ENCODE measurements around the gene CCDC144A. TPM values are rescaled to one million over a fixed set of nuclear protein-coding genes. Genes with fewer than 3 reads are reported as not detected.
A peak's percentile ranks its signal among the peaks of the same experiment; 100 is the strongest.
"Not testable (repeated sequence)": the region's sequence is repeated elsewhere in the genome, so short reads cannot be mapped to it uniquely, and the experiment has no call there.

The CCDC144A gene
- total and polyA plus RNA-seq, 2 donors, result 1.3 to 4.9 TPM

DNA sequence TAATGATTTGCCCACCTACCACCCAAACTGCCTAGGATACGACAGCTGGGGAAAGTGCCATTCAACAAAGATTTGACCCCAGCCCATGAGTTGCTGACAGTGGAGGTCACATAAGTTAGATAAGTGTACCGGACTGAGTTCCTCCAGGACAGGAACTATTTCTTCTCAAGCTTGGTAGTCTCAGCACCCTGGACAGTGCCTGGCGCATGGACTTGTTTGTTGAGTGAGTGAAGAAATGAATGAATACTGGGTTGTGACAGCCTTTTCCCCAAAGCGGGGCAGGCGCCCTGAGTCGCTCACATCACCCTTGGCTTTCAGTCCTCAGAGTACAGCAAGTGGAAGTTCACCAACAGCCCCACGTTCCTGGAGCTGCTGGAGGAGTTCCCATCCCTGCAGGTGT is 122.1 kb downstream of the CCDC144A start:
- not testable (repeated sequence) for H3K4me3 ChIP-seq (ENCODE audit: low read length in 2 of 2); H3K27ac ChIP-seq (ENCODE audit: low read depth in 1 of 2, low read length in 1 of 2); H3K4me1 ChIP-seq (ENCODE audit: control insufficient read depth in 2 of 2, insufficient read depth in 2 of 2, low read length in 2 of 2); H3K36me3 ChIP-seq (ENCODE audit: control insufficient read depth in 2 of 2, insufficient read depth in 2 of 2, low read length in 1 of 2); H3K27me3 ChIP-seq (ENCODE audit: control insufficient read depth in 2 of 2, insufficient read depth in 1 of 2, low read length in 1 of 2); H3K9me3 ChIP-seq (ENCODE audit: control insufficient read depth in 2 of 2, insufficient read depth in 1 of 2, low read length in 1 of 2)
- peak in 5 of 9 donors; percentile 10 to 63 (median 20) for DNase-seq (ENCODE audit: low read depth in 6 of 9, low spot score in 9 of 9)
- 43% methylated on average over 7 of the region's 7 CpGs for WGBS

DNA sequence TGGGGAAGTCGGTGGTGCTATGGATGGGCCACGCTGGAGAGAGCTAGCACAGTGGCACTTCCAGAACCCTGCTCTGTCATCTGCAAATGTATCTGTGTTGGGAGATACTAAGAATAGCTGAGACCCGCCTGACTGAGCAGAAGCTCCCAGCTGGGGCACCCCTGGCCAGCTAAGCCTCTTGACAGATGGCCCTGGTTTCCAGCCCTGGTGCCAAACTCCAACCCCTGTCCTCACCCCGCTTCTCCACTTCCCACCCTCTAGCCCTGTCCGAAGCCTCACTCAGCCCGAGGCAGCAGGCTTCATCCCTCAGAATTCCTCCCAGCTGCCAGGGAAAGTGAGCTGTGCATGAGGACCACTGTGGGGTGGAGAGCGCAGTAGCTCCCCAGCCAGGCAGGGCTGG is 124.4 kb downstream of the CCDC144A start:
- no peaks in the 10 kb centered on the region for H3K9me3 ChIP-seq (ENCODE audit: control insufficient read depth in 2 of 2, insufficient read depth in 1 of 2, low read length in 1 of 2)
- H3K36me3 ChIP-seq (ENCODE audit: control insufficient read depth in 2 of 2, insufficient read depth in 2 of 2, low read length in 1 of 2), result no peaks in the 10 kb centered on the region
- 91% methylated on average over 7 of the region's 7 CpGs for WGBS
- H3K4me1 ChIP-seq (ENCODE audit: control insufficient read depth in 2 of 2, insufficient read depth in 2 of 2, low read length in 2 of 2), result no peaks in the 10 kb centered on the region
- no peak for DNase-seq (ENCODE audit: low read depth in 6 of 9, low spot score in 9 of 9)
- H3K27me3 ChIP-seq (ENCODE audit: control insufficient read depth in 2 of 2, insufficient read depth in 1 of 2, low read length in 1 of 2), result peaks cover 0 to 6% of the 10 kb centered on the region in 2 donors
- no peak overlapping the region for H3K27ac ChIP-seq (ENCODE audit: low read depth in 1 of 2, low read length in 1 of 2)
- H3K4me3 ChIP-seq (ENCODE audit: low read length in 2 of 2), result no peak overlapping the region

DNA sequence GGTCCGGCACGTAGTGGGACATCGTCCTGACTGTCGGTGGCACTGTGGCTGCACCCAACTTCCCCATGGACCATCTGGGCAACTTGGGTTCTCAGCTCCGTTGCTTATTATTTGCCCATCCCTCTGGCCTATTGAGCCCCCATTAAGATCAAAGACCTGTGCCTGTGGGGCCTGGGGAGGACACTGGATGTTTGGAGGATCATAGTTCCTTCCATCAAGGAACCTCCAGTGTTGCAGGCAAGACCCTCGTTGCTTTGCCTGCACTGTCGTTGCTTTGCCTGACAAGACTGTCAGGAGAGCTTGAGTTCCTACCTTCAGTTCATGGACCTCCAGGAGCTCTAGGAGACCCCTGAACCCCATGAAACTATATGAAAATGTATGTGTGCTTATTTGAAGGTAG is 127.2 kb downstream of the CCDC144A start:
- Histone ChIP-seq H3K4me3 (ENCODE audit: low read length in 2 of 2) (no peak overlapping the region), H3K27me3 (ENCODE audit: control insufficient read depth in 2 of 2, insufficient read depth in 1 of 2, low read length in 1 of 2) (peaks cover 0 to 6% of the 10 kb centered on the region in 2 donors), H3K9me3 (ENCODE audit: control insufficient read depth in 2 of 2, insufficient read depth in 1 of 2, low read length in 1 of 2) (no peaks in the 10 kb centered on the region), H3K27ac (ENCODE audit: low read depth in 1 of 2, low read length in 1 of 2) (no peak overlapping the region), H3K4me1 (ENCODE audit: control insufficient read depth in 2 of 2, insufficient read depth in 2 of 2, low read length in 2 of 2) (no peaks in the 10 kb centered on the region), H3K36me3 (ENCODE audit: control insufficient read depth in 2 of 2, insufficient read depth in 2 of 2, low read length in 1 of 2) (no peaks in the 10 kb centered on the region)
- no peak for DNase-seq (ENCODE audit: low read depth in 6 of 9, low spot score in 9 of 9)
- 94% methylated on average over 7 of the region's 7 CpGs for WGBS

DNA sequence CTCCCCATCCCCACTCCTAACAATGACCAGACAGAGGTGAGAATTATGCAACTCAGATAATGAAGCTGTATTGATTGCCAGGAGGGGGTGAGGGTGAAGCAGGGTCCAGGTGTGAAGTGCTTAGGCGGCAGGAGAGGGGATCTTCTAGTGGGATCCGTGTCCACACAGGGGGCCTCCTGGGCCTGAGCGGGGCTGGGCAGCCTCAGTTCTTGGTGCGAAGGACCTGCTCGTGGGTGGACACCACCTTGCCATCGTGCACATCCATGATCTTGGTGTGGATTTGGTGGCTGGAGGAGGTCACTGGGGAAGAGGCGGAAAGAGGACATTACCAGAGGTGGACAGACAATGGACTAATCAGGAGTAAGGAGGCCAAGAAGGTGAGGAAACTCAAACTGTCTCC is 127.9 kb downstream of the CCDC144A start:
- H3K27me3 ChIP-seq (ENCODE audit: control insufficient read depth in 2 of 2, insufficient read depth in 1 of 2, low read length in 1 of 2); H3K36me3 ChIP-seq (ENCODE audit: control insufficient read depth in 2 of 2, insufficient read depth in 2 of 2, low read length in 1 of 2); H3K27ac ChIP-seq (ENCODE audit: low read depth in 1 of 2, low read length in 1 of 2); H3K4me1 ChIP-seq (ENCODE audit: control insufficient read depth in 2 of 2, insufficient read depth in 2 of 2, low read length in 2 of 2); DNase-seq (ENCODE audit: low read depth in 6 of 9, low spot score in 9 of 9); H3K4me3 ChIP-seq (ENCODE audit: low read length in 2 of 2); H3K9me3 ChIP-seq (ENCODE audit: control insufficient read depth in 2 of 2, insufficient read depth in 1 of 2, low read length in 1 of 2): not testable (repeated sequence)
- WGBS, result 92% methylated on average over 7 of the region's 7 CpGs

DNA sequence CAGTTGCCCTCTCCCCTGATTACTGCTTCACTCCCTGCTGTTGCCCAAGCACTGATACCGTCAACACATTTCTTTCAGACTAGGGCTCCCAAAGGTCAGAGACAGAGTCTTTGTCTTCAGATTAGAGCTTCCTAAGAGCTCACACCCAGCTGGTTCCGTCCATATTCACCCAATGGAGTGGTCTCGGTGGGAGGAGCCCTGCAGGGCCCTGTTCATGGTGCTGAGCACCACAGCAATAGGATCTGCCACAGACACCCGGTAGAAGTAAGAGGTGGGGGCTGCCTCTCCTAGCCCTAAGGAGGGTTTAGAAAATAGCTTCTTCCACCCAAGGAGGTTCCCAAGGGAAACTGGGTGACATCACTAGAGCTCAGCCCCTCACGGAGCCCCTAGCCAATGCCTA is 128.3 kb downstream of the CCDC144A start:
- no peaks in the 10 kb centered on the region for H3K36me3 ChIP-seq (ENCODE audit: control insufficient read depth in 2 of 2, insufficient read depth in 2 of 2, low read length in 1 of 2)
- no peak overlapping the region for H3K27ac ChIP-seq (ENCODE audit: low read depth in 1 of 2, low read length in 1 of 2)
- no peak for DNase-seq (ENCODE audit: low read depth in 6 of 9, low spot score in 9 of 9)
- H3K27me3 ChIP-seq (ENCODE audit: control insufficient read depth in 2 of 2, insufficient read depth in 1 of 2, low read length in 1 of 2), result peaks cover 0 to 6% of the 10 kb centered on the region in 2 donors
- WGBS, result 76% methylated on average over 5 of the region's 5 CpGs
- no peak overlapping the region for H3K4me3 ChIP-seq (ENCODE audit: low read length in 2 of 2)
- no peaks in the 10 kb centered on the region for H3K9me3 ChIP-seq (ENCODE audit: control insufficient read depth in 2 of 2, insufficient read depth in 1 of 2, low read length in 1 of 2)
- H3K4me1 ChIP-seq (ENCODE audit: control insufficient read depth in 2 of 2, insufficient read depth in 2 of 2, low read length in 2 of 2), result no peaks in the 10 kb centered on the region

DNA sequence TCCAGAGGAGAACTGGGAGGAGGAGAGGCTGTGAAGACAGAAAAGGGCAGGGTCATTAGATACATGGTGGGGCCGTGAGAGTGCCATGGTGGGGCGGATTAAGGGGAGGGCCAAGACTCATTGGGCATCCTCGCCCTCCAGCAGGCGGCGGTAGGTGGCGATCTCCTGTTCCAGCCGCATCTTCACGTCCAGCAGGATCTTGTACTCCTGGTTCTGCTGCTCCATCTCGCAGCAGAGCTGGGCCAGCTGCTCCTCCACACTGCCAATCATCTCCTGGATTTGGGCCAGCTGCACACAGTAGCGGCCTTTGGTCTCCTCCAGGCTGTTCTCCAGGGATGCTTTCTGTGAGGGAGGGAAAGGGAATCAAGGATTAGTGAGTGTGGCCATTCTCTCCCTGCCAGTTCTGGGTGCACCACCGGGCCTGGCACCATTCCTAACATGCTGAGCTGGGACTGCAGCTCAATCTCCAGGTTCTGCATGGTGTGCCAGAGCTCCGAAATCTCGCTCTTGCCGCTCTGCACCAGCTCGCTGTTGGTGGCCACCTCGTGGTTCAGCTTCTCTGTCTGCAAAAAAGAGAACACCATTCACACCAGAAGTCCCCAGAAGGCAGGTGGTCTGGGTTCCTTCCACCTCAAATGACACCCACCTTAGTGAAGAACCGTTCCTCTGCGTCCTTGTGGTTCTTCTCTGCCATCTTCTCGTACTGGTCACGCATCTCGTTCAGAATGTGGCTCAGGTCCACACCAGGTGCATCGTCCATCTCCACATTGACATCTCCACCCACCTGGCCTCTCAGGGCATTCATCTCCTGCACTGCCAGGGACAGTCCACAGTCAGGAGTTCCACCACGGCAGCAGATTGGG is 129.0 kb downstream of the CCDC144A start:
- H3K9me3 ChIP-seq (ENCODE audit: control insufficient read depth in 2 of 2, insufficient read depth in 1 of 2, low read length in 1 of 2), result no peaks in the 10 kb centered on the region
- DNase-seq (ENCODE audit: low read depth in 6 of 9, low spot score in 9 of 9), result no peak
- no peaks in the 10 kb centered on the region for H3K36me3 ChIP-seq (ENCODE audit: control insufficient read depth in 2 of 2, insufficient read depth in 2 of 2, low read length in 1 of 2)
- H3K4me1 ChIP-seq (ENCODE audit: control insufficient read depth in 2 of 2, insufficient read depth in 2 of 2, low read length in 2 of 2), result no peaks in the 10 kb centered on the region
- H3K27me3 ChIP-seq (ENCODE audit: control insufficient read depth in 2 of 2, insufficient read depth in 1 of 2, low read length in 1 of 2), result peaks cover 0 to 6% of the 10 kb centered on the region in 2 donors
- no peak overlapping the region for H3K27ac ChIP-seq (ENCODE audit: low read depth in 1 of 2, low read length in 1 of 2)
- 84% methylated on average over 23 of the region's 23 CpGs for WGBS
- no peak overlapping the region for H3K4me3 ChIP-seq (ENCODE audit: low read length in 2 of 2)

DNA sequence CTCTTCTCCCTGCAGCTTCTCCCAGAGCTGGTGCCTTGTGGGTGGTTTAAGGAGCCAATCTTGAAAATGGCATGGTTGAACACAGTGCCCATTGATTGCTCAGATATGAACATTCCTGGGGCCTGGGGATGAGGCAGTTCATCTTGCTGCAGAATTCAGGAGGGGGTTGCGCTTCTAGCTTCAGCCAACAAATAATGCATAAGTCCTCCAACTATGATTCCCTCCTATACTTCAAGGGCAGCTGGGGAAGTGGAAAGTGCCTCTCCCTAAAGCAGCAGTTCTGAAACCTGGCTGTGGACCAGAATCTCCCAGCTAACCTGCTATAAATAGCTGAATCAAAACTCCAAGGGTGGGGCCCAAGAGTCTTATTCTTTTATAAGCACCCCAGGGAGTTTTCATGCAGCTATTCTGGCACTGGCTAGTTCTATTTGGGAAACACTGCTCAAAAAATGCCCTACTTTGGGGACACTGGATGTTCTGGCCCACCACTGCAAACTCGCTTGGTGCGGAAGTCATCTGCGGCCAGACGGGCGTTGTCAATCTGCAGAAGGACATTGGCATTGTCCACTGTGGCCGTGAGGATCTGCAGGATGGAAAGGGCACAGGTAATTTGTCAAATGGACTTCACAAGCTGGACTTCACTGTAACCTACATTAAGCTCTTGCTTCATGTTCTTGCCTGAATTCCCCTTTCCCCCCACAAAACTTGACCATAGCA is 130.3 kb downstream of the CCDC144A start:
- no peak for DNase-seq (ENCODE audit: low read depth in 6 of 9, low spot score in 9 of 9)
- Histone ChIP-seq H3K27ac (ENCODE audit: low read depth in 1 of 2, low read length in 1 of 2) (no peak overlapping the region), H3K9me3 (ENCODE audit: control insufficient read depth in 2 of 2, insufficient read depth in 1 of 2, low read length in 1 of 2) (no peaks in the 10 kb centered on the region), H3K4me1 (ENCODE audit: control insufficient read depth in 2 of 2, insufficient read depth in 2 of 2, low read length in 2 of 2) (no peaks in the 10 kb centered on the region), H3K36me3 (ENCODE audit: control insufficient read depth in 2 of 2, insufficient read depth in 2 of 2, low read length in 1 of 2) (no peaks in the 10 kb centered on the region), H3K27me3 (ENCODE audit: control insufficient read depth in 2 of 2, insufficient read depth in 1 of 2, low read length in 1 of 2) (no peaks in the 10 kb centered on the region), H3K4me3 (ENCODE audit: low read length in 2 of 2) (no peak overlapping the region)
- WGBS, result 87% methylated on average over 7 of the region's 7 CpGs

DNA sequence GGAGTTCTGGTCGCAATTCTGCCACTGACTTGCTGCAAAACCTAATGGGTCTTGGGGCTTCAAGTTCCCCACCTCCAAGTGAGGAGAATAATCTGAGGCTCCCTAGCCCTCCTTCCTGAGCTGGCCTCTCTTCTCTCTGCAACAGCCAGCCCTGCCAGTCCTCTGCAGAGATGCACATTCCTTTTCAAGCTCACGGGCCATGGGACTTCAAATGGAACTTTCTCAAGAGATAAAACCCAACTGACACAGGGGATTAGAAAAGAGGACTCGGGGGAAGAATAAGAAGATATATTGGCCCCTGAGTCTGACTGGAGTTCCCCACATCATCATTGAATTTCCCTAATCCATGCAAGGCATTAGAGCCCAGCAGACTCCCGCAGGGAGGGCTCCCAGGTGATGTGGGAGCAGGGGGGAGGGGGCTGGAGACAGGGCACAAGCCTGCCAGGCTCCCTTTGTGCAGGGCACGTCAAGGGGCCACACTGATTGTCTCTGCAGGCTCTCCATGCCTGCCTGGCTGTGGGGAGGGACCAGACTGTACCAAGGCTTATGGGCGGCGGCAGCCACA is 131.0 kb downstream of the CCDC144A start:
- WGBS, result 61% methylated on average over 5 of the region's 7 CpGs
- DNase-seq (ENCODE audit: low read depth in 6 of 9, low spot score in 9 of 9), result no peak
- Histone ChIP-seq H3K27me3 (ENCODE audit: control insufficient read depth in 2 of 2, insufficient read depth in 1 of 2, low read length in 1 of 2) (no peaks in the 10 kb centered on the region), H3K36me3 (ENCODE audit: control insufficient read depth in 2 of 2, insufficient read depth in 2 of 2, low read length in 1 of 2) (no peaks in the 10 kb centered on the region), H3K4me3 (ENCODE audit: low read length in 2 of 2) (no peak overlapping the region), H3K4me1 (ENCODE audit: control insufficient read depth in 2 of 2, insufficient read depth in 2 of 2, low read length in 2 of 2) (no peaks in the 10 kb centered on the region), H3K9me3 (ENCODE audit: control insufficient read depth in 2 of 2, insufficient read depth in 1 of 2, low read length in 1 of 2) (no peaks in the 10 kb centered on the region), H3K27ac (ENCODE audit: low read depth in 1 of 2, low read length in 1 of 2) (no peak overlapping the region)

DNA sequence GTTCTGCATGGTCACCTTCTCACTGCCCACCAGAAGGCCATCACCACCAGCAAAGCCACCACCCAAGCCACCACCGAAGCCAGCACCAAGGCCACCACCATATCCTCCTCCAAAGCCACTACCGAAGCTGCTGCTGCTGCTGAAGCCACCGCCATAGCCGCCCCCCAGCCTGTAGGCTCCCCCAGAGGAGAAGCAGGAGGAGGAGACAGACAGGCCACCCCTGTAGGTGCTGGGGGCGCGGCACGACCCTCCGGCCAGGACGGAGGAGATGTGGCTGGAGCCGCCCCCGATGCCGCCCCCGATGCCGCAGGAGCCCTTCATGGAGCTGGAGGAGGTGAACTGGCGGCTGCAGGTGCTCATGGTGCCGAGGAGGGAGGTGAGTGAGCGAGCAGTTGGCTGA is 132.1 kb downstream of the CCDC144A start:
- DNase-seq (ENCODE audit: low read depth in 6 of 9, low spot score in 9 of 9); H3K36me3 ChIP-seq (ENCODE audit: control insufficient read depth in 2 of 2, insufficient read depth in 2 of 2, low read length in 1 of 2); H3K27ac ChIP-seq (ENCODE audit: low read depth in 1 of 2, low read length in 1 of 2); H3K4me3 ChIP-seq (ENCODE audit: low read length in 2 of 2); H3K4me1 ChIP-seq (ENCODE audit: control insufficient read depth in 2 of 2, insufficient read depth in 2 of 2, low read length in 2 of 2); H3K9me3 ChIP-seq (ENCODE audit: control insufficient read depth in 2 of 2, insufficient read depth in 1 of 2, low read length in 1 of 2); H3K27me3 ChIP-seq (ENCODE audit: control insufficient read depth in 2 of 2, insufficient read depth in 1 of 2, low read length in 1 of 2): not testable (repeated sequence)
- 92% methylated on average over 14 of the region's 17 CpGs for WGBS
